ENCODE data around the gene ANKRD18A.
"Not testable (repeated sequence)": the region's sequence is repeated elsewhere in the genome, so short reads cannot be mapped to it uniquely, and the experiment has no call there.

The ANKRD18A gene

DNA sequence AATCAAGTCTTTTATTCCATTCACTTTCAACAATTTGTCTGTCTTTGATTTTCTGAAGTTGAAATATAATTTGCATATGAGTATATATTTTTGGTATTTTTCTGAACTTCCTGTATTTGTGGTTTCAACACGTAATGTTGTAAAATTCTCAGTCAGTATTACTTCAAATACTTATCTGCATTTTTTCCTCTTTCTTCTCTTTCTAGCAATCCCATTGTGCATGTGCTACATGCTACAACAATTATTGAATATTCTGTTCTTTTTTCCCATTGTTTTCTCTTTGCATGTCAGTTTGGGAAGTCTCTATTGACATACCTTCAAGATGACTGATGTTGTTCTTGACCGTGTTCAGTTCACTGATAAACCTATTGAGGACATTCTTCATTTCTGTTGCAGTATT, 5.6 kb upstream of the ANKRD18A start:
- DNase-seq (ENCODE audit: low read depth), result no peak

- DNase-seq (ENCODE audit: low read depth), result no peak
Observed at GRCh38 chr9:38622951-38623350, 2.6 kb upstream of the ANKRD18A start.

- peak; percentile 1 for DNase-seq (ENCODE audit: low read depth)
Observed at GRCh38 chr9:38622288-38622674, 1.9 kb upstream of the ANKRD18A start.

DNA sequence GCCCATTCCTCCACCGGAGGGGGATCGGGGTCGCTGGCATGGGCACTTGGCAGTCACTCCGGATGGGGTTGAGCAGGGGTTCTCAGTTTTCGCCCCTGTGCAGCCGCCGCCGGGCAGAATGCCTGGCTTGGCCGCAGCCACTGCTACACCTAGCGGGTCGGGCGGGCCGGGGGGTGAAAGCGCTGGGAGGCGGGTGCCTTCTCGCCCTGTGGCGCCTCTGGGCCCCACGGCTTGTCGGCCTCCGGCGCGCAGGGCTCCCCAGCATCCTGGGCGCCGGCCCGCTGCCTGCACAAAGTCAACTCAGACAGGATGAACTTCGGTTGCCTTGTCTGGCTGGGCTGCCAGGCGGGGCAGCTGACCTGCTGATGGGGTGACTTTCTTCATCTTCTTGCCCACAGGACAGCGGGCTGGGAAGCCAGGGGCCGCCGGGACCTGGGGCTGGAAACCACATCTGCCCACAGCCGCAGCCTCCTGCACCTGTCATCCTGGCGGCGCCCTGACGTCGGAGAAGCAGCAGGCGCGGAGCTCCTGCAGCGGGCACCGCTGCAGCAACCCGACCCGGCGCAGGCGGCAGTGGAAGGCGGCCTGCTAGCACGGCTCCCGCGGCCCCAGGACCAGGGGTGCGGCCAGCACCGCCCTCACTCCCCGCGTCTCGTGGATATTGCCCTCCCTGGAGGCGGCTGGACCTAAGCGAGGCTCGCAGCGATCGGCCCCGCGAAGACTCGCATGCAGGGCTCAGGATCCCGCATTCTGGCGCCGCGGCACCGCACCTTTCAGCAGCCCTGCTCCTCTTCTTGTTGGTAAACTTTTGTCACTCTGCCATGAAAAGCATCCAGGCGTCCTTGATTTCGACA, 1.3 kb upstream of the ANKRD18A start:
- DNase-seq (ENCODE audit: low read depth), result peak; percentile 47

GRCh38 chr9:38619556-38620447, 594 bp downstream of the ANKRD18A start:
- peak; percentile 17 for DNase-seq (ENCODE audit: low read depth)

DNA sequence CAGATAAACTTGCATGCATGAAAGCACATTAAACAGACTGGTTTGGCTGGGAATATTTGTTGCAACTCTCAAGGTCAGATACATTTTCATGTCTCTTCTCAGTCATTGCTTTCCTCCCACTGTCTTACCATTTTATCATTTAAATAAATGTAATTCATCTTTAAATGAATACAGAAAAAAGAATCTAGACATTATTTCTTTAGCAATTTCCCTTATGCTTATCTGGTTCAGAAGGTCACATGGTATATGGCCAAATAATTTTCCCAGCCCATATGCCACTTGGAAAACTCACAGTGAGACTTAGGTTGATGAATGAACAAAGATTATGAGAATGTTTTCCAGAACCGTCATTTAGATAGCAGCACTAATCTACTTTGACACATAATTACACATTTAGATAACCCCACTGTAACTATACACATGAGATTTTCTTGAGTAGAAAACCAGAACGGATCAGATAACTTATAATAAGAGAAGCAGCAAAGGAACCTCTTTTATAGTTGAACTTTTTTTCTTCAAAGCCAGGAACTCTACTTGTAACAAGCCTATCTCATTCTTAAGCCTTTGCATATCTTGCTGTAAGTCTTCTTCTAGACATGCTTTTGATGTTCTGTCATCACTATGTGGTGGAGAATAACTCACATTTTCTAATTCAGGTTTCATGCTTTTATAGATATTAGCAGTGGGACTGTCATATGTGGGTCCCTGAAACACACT, 22.2 kb downstream of the ANKRD18A start:
- DNase-seq (ENCODE audit: low read depth), result not testable (repeated sequence)

DNA sequence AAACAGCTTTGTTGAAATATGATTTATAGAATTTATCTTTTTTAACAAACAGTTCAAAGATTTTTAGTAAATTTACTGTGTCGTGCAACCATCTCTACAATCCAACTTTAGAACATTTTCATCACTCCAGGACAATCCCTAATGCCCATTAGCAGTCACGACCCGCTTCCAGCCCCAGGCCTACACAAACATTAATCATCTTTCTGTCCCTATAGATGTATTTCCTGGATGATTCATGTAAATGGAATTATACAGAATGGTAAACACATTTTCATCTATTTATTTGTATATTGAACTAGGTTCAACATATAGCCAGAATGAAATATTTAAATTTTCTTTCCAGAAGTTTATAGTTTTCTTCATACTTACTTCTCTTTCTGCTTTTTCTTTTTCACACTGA, 25.3 kb downstream of the ANKRD18A start:
- DNase-seq (ENCODE audit: low read depth), result not testable (repeated sequence)

DNA sequence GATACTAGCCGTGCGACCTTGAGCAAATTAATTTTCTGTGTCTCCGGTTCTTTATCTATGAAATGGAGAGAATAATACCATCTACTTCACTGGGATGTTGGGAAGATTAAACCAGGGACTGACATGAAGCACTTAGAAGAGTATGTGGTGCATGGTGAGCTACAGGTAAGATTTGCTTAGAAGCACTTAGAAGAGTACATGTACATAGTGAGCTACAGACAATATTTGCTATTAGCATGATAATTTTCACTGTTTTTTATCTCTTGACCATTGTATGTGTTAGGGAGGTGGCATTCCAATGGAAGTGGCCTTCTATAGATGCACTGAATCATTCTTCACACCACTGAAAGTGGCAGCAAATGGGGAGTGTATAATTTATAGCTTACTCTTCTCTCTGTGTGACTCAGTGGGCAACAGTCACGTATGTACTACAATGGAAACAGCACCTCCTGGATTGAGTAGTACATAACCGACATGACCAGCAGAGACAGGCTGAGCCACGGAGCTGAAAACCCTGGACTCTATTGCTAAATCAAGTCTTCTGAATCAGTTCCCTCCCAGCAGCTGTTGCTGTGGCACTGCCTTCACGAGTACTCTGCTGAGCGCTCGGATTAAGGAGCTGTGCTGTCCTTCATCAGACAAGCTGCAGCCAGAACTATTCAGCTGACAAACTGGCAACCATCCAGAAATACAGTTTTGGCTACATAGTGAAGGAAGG, 28.9 kb downstream of the ANKRD18A start:
- not testable (repeated sequence) for DNase-seq (ENCODE audit: low read depth)

- DNase-seq (ENCODE audit: low read depth), result not testable (repeated sequence)
Observed at GRCh38 chr9:38583765-38584164, 36.6 kb downstream of the ANKRD18A start.

GRCh38 chr9:38580112-38580511, 40.3 kb downstream of the ANKRD18A start:
- not testable (repeated sequence) for DNase-seq (ENCODE audit: low read depth)

- not testable (repeated sequence) for DNase-seq (ENCODE audit: low read depth)
Observed at GRCh38 chr9:38576181-38576580, 44.2 kb downstream of the ANKRD18A start.

DNA sequence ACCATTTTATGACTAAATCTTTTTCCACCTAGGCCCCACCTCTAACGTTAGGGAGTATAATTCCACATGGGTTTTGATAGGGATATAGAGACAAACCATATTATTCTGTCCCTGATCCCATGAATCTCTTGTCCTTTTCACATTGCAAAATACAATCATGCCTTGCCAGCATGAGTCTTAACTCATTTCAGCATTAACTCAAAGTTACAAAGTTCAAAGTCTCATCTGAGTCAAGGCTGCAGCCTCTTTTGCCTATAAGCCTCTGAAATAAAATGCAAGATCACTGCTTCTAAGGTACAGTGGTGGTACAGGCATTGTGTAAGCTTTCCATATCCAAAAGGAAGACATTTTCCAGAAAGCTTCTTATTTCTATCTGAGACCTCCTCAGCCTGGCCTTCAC, 54.3 kb downstream of the ANKRD18A start:
- DNase-seq (ENCODE audit: low read depth), result not testable (repeated sequence)

DNA sequence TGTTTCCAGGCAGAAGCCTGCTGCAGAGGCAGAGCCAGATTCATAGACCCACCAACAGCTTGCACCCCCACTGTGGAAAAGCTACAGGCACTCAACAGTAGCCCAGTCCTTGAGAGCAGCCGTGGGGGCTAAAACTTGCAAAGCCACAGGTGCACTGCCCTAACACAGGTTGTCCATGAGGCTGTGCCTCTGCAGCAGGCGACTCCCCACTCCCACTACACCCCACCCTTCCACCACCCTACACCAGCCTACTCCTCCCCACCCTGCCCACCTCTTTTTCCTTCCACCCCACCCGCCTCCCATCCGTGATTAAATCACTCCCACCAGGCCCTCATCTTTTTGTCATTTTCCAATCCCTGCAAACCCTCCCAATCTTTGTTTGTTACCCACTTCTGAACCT, 55.2 kb downstream of the ANKRD18A start:
- not testable (repeated sequence) for DNase-seq (ENCODE audit: low read depth)

- DNase-seq (ENCODE audit: low read depth), result not testable (repeated sequence)
Observed at GRCh38 chr9:38563911-38564310, 56.5 kb downstream of the ANKRD18A start.

- not testable (repeated sequence) for DNase-seq (ENCODE audit: low read depth)
Observed at GRCh38 chr9:38561134-38561533, 59.3 kb downstream of the ANKRD18A start.

GRCh38 chr9:38559172-38559571, 61.2 kb downstream of the ANKRD18A start:
- not testable (repeated sequence) for DNase-seq (ENCODE audit: low read depth)

DNA sequence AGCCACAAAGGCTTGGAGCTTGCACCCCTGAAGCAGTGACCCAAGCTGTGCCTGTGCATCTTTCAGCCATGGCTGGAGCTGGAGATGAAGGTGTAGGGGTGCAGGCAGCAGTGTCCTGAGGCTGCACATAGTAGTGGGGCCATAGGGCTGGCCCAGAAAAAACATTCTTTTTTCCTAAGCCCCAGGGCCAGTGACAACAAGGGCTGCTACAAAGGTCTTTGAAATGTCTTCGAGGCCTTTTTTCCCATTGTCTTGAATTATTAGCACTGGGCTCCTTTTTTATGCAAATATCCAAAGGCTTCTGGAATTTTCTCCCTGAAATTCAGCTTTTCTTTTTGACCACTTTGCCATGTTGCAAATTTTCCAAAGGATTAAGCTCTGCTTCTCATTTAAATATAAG, 62.6 kb downstream of the ANKRD18A start:
- not testable (repeated sequence) for DNase-seq (ENCODE audit: low read depth)

- DNase-seq (ENCODE audit: low read depth), result not testable (repeated sequence)
Observed at GRCh38 chr9:38554966-38555365, 65.4 kb downstream of the ANKRD18A start.

- DNase-seq (ENCODE audit: low read depth), result not testable (repeated sequence)
Observed at GRCh38 chr9:38553019-38553418, 67.4 kb downstream of the ANKRD18A start.

GRCh38 chr9:38546497-38547163, 73.8 kb downstream of the ANKRD18A start:
- DNase-seq (ENCODE audit: low read depth), result peak; percentile 15

- not testable (repeated sequence) for DNase-seq (ENCODE audit: low read depth)
Observed at GRCh38 chr9:38540535-38540934, 79.9 kb downstream of the ANKRD18A start.

All from activated T-cell treated with anti-CD3 and anti-CD28 coated beads for 48 hours (primary cell).